ENCODE results near the gene PGPEP1. TPM values are rescaled to one million over a fixed set of nuclear protein-coding genes. Genes with fewer than 3 reads are reported as not detected.

PGPEP1 gene
- total RNA-seq, 2 donors from 2014 or later: 23.7 TPM

- Histone ChIP-seq H3K4me1 (ENCODE audit: control insufficient read depth in 1 of 2, low read depth in 2 of 2) (peaks cover 14 to 32% of the 10 kb centered on the region in 2 donors), H3K27me3 (replicated peaks; ENCODE audit: insufficient read depth) (no peaks in the 10 kb centered on the region), H3K4me3 (no peak overlapping the region), H3K36me3 (no peaks in the 10 kb centered on the region), H3K27ac (no peak overlapping the region), H3K9me3 (no peaks in the 10 kb centered on the region)
- DNase-seq (ENCODE audit: low spot score): no peak
- TF ChIP-seq, protein P1, sequence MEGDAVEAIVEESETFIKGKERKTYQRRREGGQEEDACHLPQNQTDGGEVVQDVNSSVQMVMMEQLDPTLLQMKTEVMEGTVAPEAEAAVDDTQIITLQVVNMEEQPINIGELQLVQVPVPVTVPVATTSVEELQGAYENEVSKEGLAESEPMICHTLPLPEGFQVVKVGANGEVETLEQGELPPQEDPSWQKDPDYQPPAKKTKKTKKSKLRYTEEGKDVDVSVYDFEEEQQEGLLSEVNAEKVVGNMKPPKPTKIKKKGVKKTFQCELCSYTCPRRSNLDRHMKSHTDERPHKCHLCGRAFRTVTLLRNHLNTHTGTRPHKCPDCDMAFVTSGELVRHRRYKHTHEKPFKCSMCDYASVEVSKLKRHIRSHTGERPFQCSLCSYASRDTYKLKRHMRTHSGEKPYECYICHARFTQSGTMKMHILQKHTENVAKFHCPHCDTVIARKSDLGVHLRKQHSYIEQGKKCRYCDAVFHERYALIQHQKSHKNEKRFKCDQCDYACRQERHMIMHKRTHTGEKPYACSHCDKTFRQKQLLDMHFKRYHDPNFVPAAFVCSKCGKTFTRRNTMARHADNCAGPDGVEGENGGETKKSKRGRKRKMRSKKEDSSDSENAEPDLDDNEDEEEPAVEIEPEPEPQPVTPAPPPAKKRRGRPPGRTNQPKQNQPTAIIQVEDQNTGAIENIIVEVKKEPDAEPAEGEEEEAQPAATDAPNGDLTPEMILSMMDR (IDR thresholded peaks at IDR 0.05): no peak
- no peak for ATAC-seq (ENCODE audit: insufficient number of reproducible peaks, low FRiP score, low read depth)
Observed at GRCh38 chr19:18326772-18327171, 13.6 kb upstream of the PGPEP1 start.

DNA sequence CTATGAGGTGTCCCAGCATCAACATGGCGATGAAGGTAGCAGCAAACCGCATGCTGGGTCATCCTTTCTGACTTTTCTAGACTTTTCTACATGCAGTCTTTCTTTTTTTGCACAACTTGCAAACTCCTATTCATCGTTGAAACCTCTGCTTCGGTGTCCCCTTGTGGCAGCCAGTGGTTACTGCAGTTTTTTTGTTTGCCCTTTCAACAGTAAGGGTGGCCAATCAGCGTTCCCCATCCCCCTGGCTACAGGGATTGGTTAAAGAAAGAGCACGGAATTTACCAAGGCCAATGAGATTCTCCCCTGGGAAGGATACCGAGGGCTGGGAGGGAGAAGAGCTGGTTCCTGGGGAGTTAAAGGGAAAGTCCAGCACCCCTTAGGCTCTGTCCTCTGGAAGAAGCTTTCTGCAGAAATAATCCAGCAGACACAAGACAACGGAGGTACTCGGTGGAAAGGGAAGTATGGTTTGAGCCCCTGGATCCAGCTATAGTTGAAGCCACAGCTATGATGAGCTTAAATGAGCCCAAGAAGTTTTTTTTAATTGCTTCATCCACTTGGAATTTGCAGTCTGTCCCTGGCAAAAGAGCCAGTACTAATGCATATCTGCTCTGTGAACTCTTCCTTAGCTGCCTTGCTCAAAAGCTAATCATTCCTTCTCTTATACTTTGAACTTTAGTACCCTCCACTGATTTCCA is 11.9 kb upstream of the PGPEP1 start:
- H3K4me1 ChIP-seq (ENCODE audit: control insufficient read depth in 1 of 2, low read depth in 2 of 2): peaks cover 6 to 20% of the 10 kb centered on the region in 2 donors
- peak overlapping the region; percentile 36 to 39 for H3K27ac ChIP-seq
- H3K9me3 ChIP-seq: no peaks in the 10 kb centered on the region
- H3K4me3 ChIP-seq: peak overlapping the region; percentile 51
- peak; percentile 98 for ATAC-seq (ENCODE audit: insufficient number of reproducible peaks, low FRiP score, low read depth)
- TF ChIP-seq, protein P1 (IDR thresholded peaks at IDR 0.05): peak; percentile 97
- peak; percentile 95 for DNase-seq (ENCODE audit: low spot score)
- H3K27me3 ChIP-seq (replicated peaks; ENCODE audit: insufficient read depth): no peaks in the 10 kb centered on the region
- no peaks in the 10 kb centered on the region for H3K36me3 ChIP-seq

DNA sequence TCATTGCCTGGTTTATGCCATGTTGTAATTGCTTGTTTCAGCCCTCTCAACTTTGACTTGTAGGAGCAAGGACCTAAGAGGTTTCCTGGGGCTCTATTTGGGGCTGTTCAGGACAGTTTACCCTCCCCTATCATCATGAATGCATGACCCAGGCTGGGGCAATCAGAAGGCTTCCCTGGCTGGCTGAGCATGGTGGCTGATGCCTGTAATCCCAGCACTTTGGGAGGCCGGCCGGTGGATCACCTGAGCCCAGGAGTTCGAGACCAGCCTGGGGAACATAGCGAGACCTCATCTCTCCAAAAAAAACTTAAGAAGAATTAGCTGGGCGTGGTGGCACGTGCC is 11.4 kb upstream of the PGPEP1 start:
- no peak for ATAC-seq (ENCODE audit: insufficient number of reproducible peaks, low FRiP score, low read depth)
- Histone ChIP-seq H3K27ac (peak overlapping the region; percentile 36 to 39), H3K4me3 (peak overlapping the region; percentile 51), H3K4me1 (ENCODE audit: control insufficient read depth in 1 of 2, low read depth in 2 of 2) (peaks cover 4 to 15% of the 10 kb centered on the region in 2 donors), H3K27me3 (replicated peaks; ENCODE audit: insufficient read depth) (no peaks in the 10 kb centered on the region), H3K9me3 (no peaks in the 10 kb centered on the region), H3K36me3 (no peaks in the 10 kb centered on the region)
- TF ChIP-seq, protein P1 (IDR thresholded peaks at IDR 0.05): no peak
- DNase-seq (ENCODE audit: low spot score): no peak

DNA sequence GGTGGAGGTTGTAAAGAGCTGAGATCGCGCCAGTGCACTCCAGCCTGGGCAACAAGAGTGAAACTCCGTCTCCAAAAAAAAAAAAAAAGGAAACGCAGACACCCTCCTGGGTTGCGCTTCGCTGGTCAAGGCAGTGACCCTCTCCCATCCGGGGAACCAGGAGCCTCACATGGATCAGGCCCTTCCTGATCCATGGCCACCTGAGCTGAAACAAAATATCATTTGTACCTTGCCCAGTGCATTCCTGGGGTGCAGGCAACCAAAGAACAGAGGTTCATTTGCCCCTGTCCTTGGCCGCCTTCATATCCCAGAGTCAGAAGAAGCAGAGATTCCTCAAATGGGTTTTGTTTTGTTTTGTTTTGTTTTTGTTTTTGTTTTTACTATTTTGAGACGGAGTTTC is 9.5 kb upstream of the PGPEP1 start:
- H3K27me3 ChIP-seq (replicated peaks; ENCODE audit: insufficient read depth): no peaks in the 10 kb centered on the region
- H3K36me3 ChIP-seq: no peaks in the 10 kb centered on the region
- no peak overlapping the region for H3K27ac ChIP-seq
- H3K4me3 ChIP-seq: no peak overlapping the region
- no peaks in the 10 kb centered on the region for H3K9me3 ChIP-seq
- ATAC-seq (ENCODE audit: insufficient number of reproducible peaks, low FRiP score, low read depth) (no peak), DNase-seq (ENCODE audit: low spot score) (no peak)
- H3K4me1 ChIP-seq (ENCODE audit: control insufficient read depth in 1 of 2, low read depth in 2 of 2): peaks cover 4 to 10% of the 10 kb centered on the region in 2 donors
- TF ChIP-seq, protein P1 (IDR thresholded peaks at IDR 0.05): no peak

DNA sequence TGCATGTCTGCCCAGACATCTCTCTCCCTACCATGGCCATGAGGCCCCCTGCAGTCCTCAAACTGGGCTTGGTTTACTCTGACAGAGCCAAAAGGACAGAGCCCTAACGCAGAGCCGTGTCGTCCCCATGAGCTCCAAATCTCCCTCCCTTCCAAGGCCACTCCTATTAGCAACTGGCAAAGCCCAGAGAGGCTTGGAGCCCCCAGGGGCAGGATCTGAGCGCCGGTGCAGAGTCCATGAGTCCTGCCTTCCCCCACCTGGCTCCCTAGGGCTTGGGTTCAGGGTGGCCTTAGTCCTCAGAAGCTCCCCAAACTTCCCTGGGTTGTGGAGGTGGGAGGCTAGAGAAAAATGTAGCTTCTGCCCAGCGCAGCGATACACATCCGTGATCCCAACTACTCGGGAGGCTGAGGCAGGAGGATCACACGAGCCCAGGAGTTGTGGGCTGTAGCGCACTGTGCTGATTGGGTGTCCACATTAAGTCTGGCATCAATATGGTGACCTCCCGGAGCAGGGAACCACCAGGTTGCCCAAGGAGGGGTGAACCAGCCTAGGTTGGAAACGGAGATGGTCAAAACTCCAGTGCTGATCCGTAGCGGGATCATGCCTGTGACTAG is 7.4 kb upstream of the PGPEP1 start:
- H3K27me3 ChIP-seq (replicated peaks; ENCODE audit: insufficient read depth): no peaks in the 10 kb centered on the region
- ATAC-seq (ENCODE audit: insufficient number of reproducible peaks, low FRiP score, low read depth) (no peak), DNase-seq (ENCODE audit: low spot score) (no peak)
- H3K4me1 ChIP-seq (ENCODE audit: control insufficient read depth in 1 of 2, low read depth in 2 of 2): peaks cover 4 to 10% of the 10 kb centered on the region in 2 donors
- TF ChIP-seq, protein P1 (IDR thresholded peaks at IDR 0.05): no peak
- no peak overlapping the region for H3K27ac ChIP-seq
- no peaks in the 10 kb centered on the region for H3K36me3 ChIP-seq
- H3K9me3 ChIP-seq: no peaks in the 10 kb centered on the region
- no peak overlapping the region for H3K4me3 ChIP-seq

Data from thoracic aorta (tissue), 2 donors.